ENCODE results near the gene FAM222B. TPM values are rescaled to one million over a fixed set of nuclear protein-coding genes. Genes with fewer than 3 reads are reported as not detected.
A peak's percentile ranks its signal among the peaks of the same experiment; 100 is the strongest.
"Not testable (repeated sequence)": the region's sequence is repeated elsewhere in the genome, so short reads cannot be mapped to it uniquely, and the experiment has no call there.

Gene FAM222B
- total RNA-seq, 4 donors from 2014 or later = 28.1 to 55.8 (median 44.6) TPM

DNA sequence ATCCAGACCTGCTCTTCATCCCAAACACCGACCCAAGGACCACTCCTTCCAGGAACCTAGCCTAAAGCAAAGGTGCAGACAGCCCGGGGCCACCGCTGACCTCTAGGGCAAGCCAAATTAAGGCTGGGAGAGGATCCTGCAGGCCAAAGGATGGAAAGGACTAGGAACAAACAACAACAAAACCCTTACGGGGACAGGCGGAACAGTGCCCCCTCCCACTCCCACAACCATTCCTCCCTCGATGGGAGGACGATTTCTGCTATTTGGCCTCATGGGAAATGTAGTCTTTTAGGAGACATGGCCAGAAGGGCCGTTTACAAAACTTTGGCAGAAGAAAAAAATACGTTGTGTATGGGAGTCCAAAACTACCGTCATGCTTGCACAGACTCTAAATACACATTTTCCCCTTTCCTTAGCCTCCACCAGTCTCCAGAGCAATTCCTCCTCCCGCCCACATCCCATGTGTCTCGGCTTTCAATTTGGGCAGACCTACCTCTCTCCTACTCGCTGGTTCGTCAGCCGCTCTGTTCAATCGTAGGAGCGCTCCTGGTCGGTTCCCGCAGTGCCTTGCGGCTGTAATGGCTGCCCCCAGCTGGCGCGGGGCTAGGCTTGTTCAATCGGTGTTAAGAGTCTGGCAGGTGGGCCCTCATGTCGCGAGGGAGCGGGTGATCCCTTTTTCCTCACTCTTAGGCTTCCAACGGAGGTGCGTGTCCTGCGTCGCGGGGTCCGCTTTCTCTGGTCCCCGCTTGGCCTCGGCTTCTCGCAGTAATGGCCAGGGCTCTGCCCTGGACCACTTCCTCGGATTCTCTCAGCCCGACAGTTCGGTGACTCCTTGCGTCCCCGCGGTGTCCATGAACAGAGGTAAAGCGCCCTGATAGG lies 12.1 kb upstream of the FAM222B start, which contains the start of gene ERAL1:
TSS of gene ERAL1 (plus strand) at position 560 of the 879 bp plus-strand sequence. CDS start at position 579, 19 bp downstream.
- peak; percentile 83 to 93 (median 87) for DNase-seq
- H3K36me3 ChIP-seq = peaks cover 0 to 24% (median 0%) of the 10 kb centered on the region in 3 donors
- H3K27ac ChIP-seq = peak within 1 kb of the TSS; percentile 42 to 78 (median 56)
- no peaks in the 10 kb centered on the region for H3K9me3 ChIP-seq
- no peaks in the 10 kb centered on the region for H3K27me3 ChIP-seq
- TF ChIP-seq, protein P1, sequence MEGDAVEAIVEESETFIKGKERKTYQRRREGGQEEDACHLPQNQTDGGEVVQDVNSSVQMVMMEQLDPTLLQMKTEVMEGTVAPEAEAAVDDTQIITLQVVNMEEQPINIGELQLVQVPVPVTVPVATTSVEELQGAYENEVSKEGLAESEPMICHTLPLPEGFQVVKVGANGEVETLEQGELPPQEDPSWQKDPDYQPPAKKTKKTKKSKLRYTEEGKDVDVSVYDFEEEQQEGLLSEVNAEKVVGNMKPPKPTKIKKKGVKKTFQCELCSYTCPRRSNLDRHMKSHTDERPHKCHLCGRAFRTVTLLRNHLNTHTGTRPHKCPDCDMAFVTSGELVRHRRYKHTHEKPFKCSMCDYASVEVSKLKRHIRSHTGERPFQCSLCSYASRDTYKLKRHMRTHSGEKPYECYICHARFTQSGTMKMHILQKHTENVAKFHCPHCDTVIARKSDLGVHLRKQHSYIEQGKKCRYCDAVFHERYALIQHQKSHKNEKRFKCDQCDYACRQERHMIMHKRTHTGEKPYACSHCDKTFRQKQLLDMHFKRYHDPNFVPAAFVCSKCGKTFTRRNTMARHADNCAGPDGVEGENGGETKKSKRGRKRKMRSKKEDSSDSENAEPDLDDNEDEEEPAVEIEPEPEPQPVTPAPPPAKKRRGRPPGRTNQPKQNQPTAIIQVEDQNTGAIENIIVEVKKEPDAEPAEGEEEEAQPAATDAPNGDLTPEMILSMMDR (IDR thresholded peaks at IDR 0.05) = peak in 1 of 6 experiments; percentile 2
- TF ChIP-seq POLR2A (IDR thresholded peaks at IDR 0.05) = peak; percentile 39 to 48
- peaks cover 0 to 16% (median 4%) of the 10 kb centered on the region in 4 donors for H3K4me1 ChIP-seq
- peak within 1 kb of the TSS; percentile 58 to 73 (median 63) for H3K4me3 ChIP-seq

DNA sequence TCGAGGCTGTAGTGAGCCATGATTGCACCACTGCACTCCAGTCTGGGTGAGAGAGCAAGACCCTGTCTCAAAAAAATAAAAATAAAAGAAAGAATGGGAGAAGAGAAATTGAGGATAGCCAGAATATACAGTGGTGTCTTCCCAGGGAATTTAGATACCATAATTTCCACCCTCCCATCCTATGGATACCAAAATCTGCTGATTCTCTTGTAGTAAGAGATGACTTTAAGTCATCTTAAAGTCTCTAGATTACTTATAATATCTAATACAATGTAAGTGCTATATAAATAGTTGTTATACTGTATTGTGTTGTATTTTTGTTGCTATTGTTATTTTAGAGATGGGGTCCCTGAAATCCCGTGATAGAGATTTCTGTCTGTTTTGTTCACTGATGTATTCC lies 10.7 kb upstream of the FAM222B start:
- Histone ChIP-seq H3K36me3 (peaks cover 0 to 10% (median 0%) of the 10 kb centered on the region in 3 donors), H3K27me3 (no peaks in the 10 kb centered on the region), H3K9me3 (no peaks in the 10 kb centered on the region), H3K4me1 (peaks cover 0 to 16% (median 4%) of the 10 kb centered on the region in 4 donors), H3K4me3 (no peak overlapping the region), H3K27ac (no peak overlapping the region)
- DNase-seq = no peak
- TF ChIP-seq, protein P1 (IDR thresholded peaks at IDR 0.05) = no peak
- no peak for TF ChIP-seq POLR2A (IDR thresholded peaks at IDR 0.05)

DNA sequence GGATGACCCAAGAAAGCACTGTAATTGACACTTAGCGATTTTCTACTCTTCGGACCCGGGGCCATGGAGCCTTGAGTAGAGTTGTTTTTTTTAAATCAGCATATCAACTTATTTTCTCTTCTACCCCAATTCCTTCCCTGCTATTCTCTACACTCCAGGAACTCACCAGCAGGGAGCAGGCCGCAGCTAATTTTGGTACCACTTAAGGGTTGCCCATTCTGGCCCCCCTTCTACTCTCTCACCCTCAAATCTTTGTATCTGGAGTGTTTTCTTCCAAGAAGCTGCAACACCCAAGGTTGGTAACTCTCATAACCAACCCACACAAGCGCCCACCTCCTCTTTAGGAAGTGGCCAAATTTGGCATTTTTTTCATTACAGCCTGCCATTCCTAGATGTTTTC lies 6.7 kb upstream of the FAM222B start:
- Histone ChIP-seq H3K27ac (no peak overlapping the region), H3K4me3 (no peak overlapping the region), H3K36me3 (no peaks in the 10 kb centered on the region), H3K27me3 (no peaks in the 10 kb centered on the region), H3K9me3 (no peaks in the 10 kb centered on the region), H3K4me1 (peaks cover 0 to 3% (median 0%) of the 10 kb centered on the region in 4 donors)
- DNase-seq = peak in 1 of 3 donors; percentile 8
- TF ChIP-seq POLR2A (IDR thresholded peaks at IDR 0.05) = no peak
- TF ChIP-seq, protein P1 (IDR thresholded peaks at IDR 0.05) = no peak

DNA sequence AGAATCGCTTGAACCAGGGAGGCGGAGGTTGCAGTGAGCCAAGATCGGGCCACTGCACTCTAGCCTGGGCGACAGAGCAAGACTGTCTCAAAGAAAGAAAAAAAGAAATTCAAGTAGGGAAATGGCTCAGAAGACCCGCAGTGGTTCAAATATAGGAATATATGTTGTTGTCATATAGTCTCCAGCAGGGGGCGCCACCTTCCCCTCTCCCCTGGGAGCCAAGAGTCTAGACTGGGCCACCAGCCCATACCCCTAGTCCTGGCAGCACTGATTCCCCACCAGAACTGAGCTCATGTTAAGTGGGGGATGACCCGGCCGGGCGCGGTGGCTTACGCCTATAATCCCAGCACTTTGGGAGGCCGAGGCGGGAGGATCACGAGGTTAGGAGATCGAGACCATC lies 6.1 kb upstream of the FAM222B start:
- not testable (repeated sequence) for H3K27me3 ChIP-seq, H3K27ac ChIP-seq, H3K4me1 ChIP-seq, H3K4me3 ChIP-seq, H3K9me3 ChIP-seq, H3K36me3 ChIP-seq
- TF ChIP-seq, protein P1 (IDR thresholded peaks at IDR 0.05) = peak in 5 of 6 experiments; percentile 22 to 61 (median 58)
- peak in 2 of 3 donors; percentile 66 to 77 for DNase-seq

DNA sequence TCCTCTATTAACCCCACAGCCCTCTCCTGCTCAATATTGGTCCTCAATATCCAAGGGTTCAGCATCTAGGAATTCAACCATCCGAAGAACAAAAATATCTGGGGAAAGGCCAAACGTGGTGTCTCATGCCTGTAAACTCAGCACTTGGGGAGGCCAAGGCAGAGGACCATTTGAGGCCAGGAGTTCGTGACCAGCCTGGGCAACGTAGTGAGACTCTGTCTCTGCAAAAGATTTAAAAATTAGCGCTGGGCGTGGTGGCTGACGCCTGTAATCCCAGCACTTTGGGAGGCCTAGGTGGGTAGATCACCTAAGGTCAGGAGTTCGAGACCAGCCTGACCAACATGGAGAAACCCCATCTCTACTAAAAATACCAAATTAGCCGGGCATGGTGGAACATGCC lies 4.1 kb upstream of the FAM222B start:
- DNase-seq = peak in 1 of 3 donors; percentile 7
- H3K4me1 ChIP-seq, H3K4me3 ChIP-seq, H3K27ac ChIP-seq, H3K9me3 ChIP-seq, H3K27me3 ChIP-seq, H3K36me3 ChIP-seq: not testable (repeated sequence)

DNA sequence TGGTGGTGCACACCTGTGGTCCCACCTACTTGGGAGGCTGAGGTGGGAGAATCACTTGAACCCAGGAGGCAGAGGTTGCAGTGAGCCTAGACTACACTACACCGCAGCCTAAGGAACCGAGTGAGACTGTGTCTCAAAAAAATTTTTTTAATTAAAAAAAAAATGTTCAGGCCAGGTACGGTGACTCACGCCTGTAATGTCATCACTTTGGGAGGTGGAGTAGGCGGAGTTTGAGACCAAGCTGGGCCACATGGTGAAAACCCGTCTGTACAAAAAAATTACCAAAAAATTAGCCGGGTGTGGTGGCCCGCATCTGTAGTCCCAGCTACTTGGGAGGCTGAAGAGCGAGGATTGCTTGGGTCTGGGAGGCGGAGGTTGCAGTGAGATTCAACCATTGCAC lies 3.6 kb upstream of the FAM222B start:
- Histone ChIP-seq H3K4me3 (no peak overlapping the region), H3K27me3 (no peaks in the 10 kb centered on the region), H3K4me1 (peaks cover 0 to 6% (median 1%) of the 10 kb centered on the region in 4 donors), H3K27ac (no peak overlapping the region), H3K36me3 (no peaks in the 10 kb centered on the region), H3K9me3 (no peaks in the 10 kb centered on the region)
- no peak for DNase-seq
- TF ChIP-seq POLR2A (IDR thresholded peaks at IDR 0.05) = no peak
- TF ChIP-seq, protein P1 (IDR thresholded peaks at IDR 0.05) = no peak
